GM12878 (cell line): ENCODE results near the gene CD300LG. TPM values are rescaled to one million over a fixed set of nuclear protein-coding genes. Genes with fewer than 3 reads are reported as not detected.

Experiments used
- ATAC-seq: fragments of 200-7000 bp; cut with Tn5 transposase; 3 replicates; pipeline ENCODE4 v1.9.1; 2020; ENCODE audit warnings: mild to moderate bottlenecking, moderate library complexity
- BruUV-seq: library from RNA; stranded (reverse); fragments of 400-500 nt; replicated peaks from 2 replicates; lab custom pipeline; 2021; lab: Mats Ljungman, UMichigan
- CTCF ChIA-PET: fragments of 300-600 bp; sonication (Branson Sonifier 250); formaldehyde crosslinking; extraction: SDS; loops from one replicate; lab custom pipeline; 2021; ENCODE audit warnings: inconsistent platforms; lab: Yijun Ruan, JAX
- POLR2A ChIA-PET: fragments of 350-600 bp; formaldehyde crosslinking; extraction: SDS; loops from one replicate; lab custom pipeline; 2021; ENCODE audit warnings: inconsistent platforms; lab: Charles Lee
- RAD21 ChIA-PET: fragments of 300-600 bp; sonication (Branson Sonifier 250); formaldehyde crosslinking; loops from one replicate; lab custom pipeline; 2023; ENCODE audit warnings: antibody characterized with exemption; ENCODE audit not compliant: unreplicated experiment; lab: Charles Lee
- SMC1A ChIA-PET: fragments of 300-600 bp; sonication (Branson Sonifier 250); formaldehyde crosslinking; loops from one replicate; lab custom pipeline; 2023; ENCODE audit not compliant: unreplicated experiment, uncharacterized antibody; lab: Charles Lee
- DNase-seq: peaks from one replicate; pipeline ENCODE4 v3.0.0-alpha.2; 2011; ENCODE audit warnings: low read depth, low spot score
- FAIRE-seq: peaks from 3 replicates; lab custom pipeline; 2011; peaks lifted over from hg19 to GRCh38; lab: Jason Lieb, UNC
- H2AFZ ChIP-seq: 2 replicates; pipeline ENCODE4 v1.6.0; 2011; ENCODE audit warnings: low read depth, low read length, control low read depth; ENCODE audit not compliant: control insufficient read depth
- H3K27ac ChIP-seq: 2 replicates; pipeline ENCODE4 v1.5.1; 2011; ENCODE audit warnings: control low read depth; ENCODE audit not compliant: control insufficient read depth, insufficient read depth
- H3K27me3 ChIP-seq, 2 experiments: replicated peaks in 1 of 2; 2 replicates each; pipeline versions ENCODE4 v1.6.0 to v1.6.1; 2011; ENCODE audit warnings: low read length in 1 of 2; ENCODE audit not compliant: control insufficient read depth in 2 of 2, insufficient read depth in 2 of 2
- H3K36me3 ChIP-seq, 2 experiments: 2 replicates each; pipeline ENCODE4 v1.5.1; 2011; ENCODE audit warnings: low read length in 1 of 2; ENCODE audit not compliant: control insufficient read depth in 2 of 2, insufficient read depth in 2 of 2
- H3K4me1 ChIP-seq: 2 replicates; pipeline ENCODE4 v1.6.1; 2011; ENCODE audit warnings: mild to moderate bottlenecking, low read length, moderate library complexity, mixed read lengths; ENCODE audit not compliant: control insufficient read depth, insufficient read depth
- H3K4me2 ChIP-seq: 2 replicates; pipeline ENCODE4 v1.6.0; 2011; ENCODE audit warnings: control low read depth; ENCODE audit not compliant: control insufficient read depth, insufficient read depth
- H3K4me3 ChIP-seq: fragments of 200-600 bp; sonication (generic); 2 replicates; pipeline ENCODE4 v1.5.1; 2016
- H3K79me2 ChIP-seq: 2 replicates; pipeline ENCODE4 v1.6.0; 2011; ENCODE audit warnings: low read length; ENCODE audit not compliant: control insufficient read depth, insufficient read depth
- H3K9ac ChIP-seq: 2 replicates; pipeline ENCODE4 v1.8.0; 2011; ENCODE audit warnings: low read length, control low read depth, mixed read lengths; ENCODE audit not compliant: control insufficient read depth, insufficient read depth
- H3K9me3 ChIP-seq: replicated peaks from 3 replicates; pipeline ENCODE4 v1.5.1; 2011; ENCODE audit warnings: mild to moderate bottlenecking, low read length; ENCODE audit not compliant: control insufficient read depth, insufficient read depth
- H4K20me1 ChIP-seq: 2 replicates; pipeline ENCODE4 v1.6.0; 2011; ENCODE audit not compliant: control insufficient read depth, insufficient read depth
- CBFB ChIP-seq: IDR thresholded peaks from 2 replicates; pipeline ENCODE4 v1.6.1; 2016; ENCODE audit warnings: antibody characterized with exemption, low read depth
- CHD2 ChIP-seq: IDR thresholded peaks from 2 replicates; pipeline ENCODE4 v1.6.1; 2011; ENCODE audit warnings: low read depth, low read length, improper control_type of control experiment, borderline replicate concordance
- CTCF ChIP-seq, 3 experiments: IDR thresholded peaks in 2 of 3; conservative IDR thresholded peaks in 1 of 3; 2 replicates each; pipeline ENCODE4 v1.5.1; 2011; ENCODE audit warnings: low read depth in 3 of 3, low read length in 3 of 3, mild to moderate bottlenecking in 3 of 3, control low read depth in 2 of 3, moderate library complexity in 2 of 3, inconsistent platforms in 1 of 3, mixed read lengths in 1 of 3; ENCODE audit not compliant: control insufficient read depth in 2 of 3, insufficient read depth in 1 of 3; ENCODE audit errors: extremely low read depth in 1 of 3
- NFIC ChIP-seq: IDR thresholded peaks from 2 replicates; pipeline ENCODE4 v1.6.1; 2012; ENCODE audit warnings: low read depth, mild to moderate bottlenecking, inconsistent platforms, low read length, moderate library complexity
- SMC3 ChIP-seq: IDR thresholded peaks from 2 replicates; pipeline ENCODE4 v1.6.1; 2011; ENCODE audit warnings: low read length, improper control_type of control experiment, borderline replicate concordance
- TCF12 ChIP-seq: IDR thresholded peaks from 2 replicates; pipeline ENCODE4 v1.6.1; 2011; ENCODE audit warnings: low read depth, mild to moderate bottlenecking, low read length
- YBX1 ChIP-seq: fragments of 450-650 bp; IDR thresholded peaks from 2 replicates; pipeline ENCODE4 v1.6.1; 2016; ENCODE audit warnings: antibody characterized with exemption
- ZNF274 ChIP-seq: IDR thresholded peaks from one replicate; pipeline ENCODE4 v1.8.0; 2011; ENCODE audit not compliant: insufficient read length, insufficient read depth
- WGBS: methylation state at CpG from one replicate; pipeline ENCODE4 v1.1.6; 2016; ENCODE audit warnings: low lambda C conversion rate; ENCODE audit not compliant: insufficient replicate concordance, insufficient coverage; ENCODE audit errors: missing lambda C conversion rate; 5-methylcytosine and 5-hydroxymethylcytosine counted together
- in situ Hi-C: fragments of 300-500 bp; cut with MboI; formaldehyde crosslinking; loops from 9 replicates; pipeline ENCODE4 v1.14.3; 2018; ENCODE audit warnings: mixed read lengths
- intact Hi-C: fragments of 100-400 bp; cut with micrococcal nuclease; formaldehyde crosslinking; loops from one replicate; pipeline ENCODE4 v1.14.2; 2022; ENCODE audit not compliant: unreplicated experiment
- polyA plus RNA-seq, 11 experiments: library from polyadenylated mRNA; depleted of rRNA in 4 of 11; unstranded in 6 of 11; stranded (reverse) in 5 of 11; fragments of >200 nt; fragmentation: Nextera tagmentation in 4 of 11; fragmentation: Illumina TruSeq in 1 of 11; extraction: Ambion mirVana in 4 of 11; extraction: Trizol in 1 of 11; gene quantifications; 1 replicate in 1 of 11; 2 replicates in 10 of 11; pipeline versions ENCODE4 v1.2.1 to v1.2.3, GENCODE V29; 2011 to 2016; ENCODE audit warnings: inconsistent platforms in 2 of 11, missing spikeins in 2 of 11, low read depth in 1 of 11
- total RNA-seq, 4 experiments: library from RNA; depleted of rRNA in 3 of 4; stranded (reverse); fragments of >200 nt in 3 of 4; fragmentation: Illumina TruSeq in 1 of 4; extraction: Trizol in 1 of 4; gene quantifications; 2 replicates each; pipeline versions ENCODE4 v1.2.1 to v1.2.3, GENCODE V29; 2013 to 2021

CD300LG gene
- total and polyA plus RNA-seq, 10 of the 15 experiments (the other 5 are each of a cell fraction or from before 2014, with no cell fraction given): not detected

- H2AFZ ChIP-seq: no peak overlapping the region
- H3K79me2 ChIP-seq: no peaks in the 10 kb centered on the region
- H4K20me1 ChIP-seq: no peaks in the 10 kb centered on the region
- no TSS peak for BruUV-seq
- intact Hi-C loops (no loop called here), in situ Hi-C loops (no loop called here)
- H3K9me3 ChIP-seq: no peaks in the 10 kb centered on the region
- H3K9ac ChIP-seq: no peak overlapping the region
- CTCF ChIA-PET: interaction anchor here (0.6 to 1.5 kb wide), 12 partner anchors 8 to 186 kb away, joined by 3 to 5 read pairs (median 4); no protein-coding TSS in a partner anchor
- no peaks in the 10 kb centered on the region for H3K36me3 ChIP-seq
- H3K27me3 ChIP-seq: no peaks in the 10 kb centered on the region
- WGBS: 46% methylated on average over 20 of the region's 20 CpGs
- POLR2A ChIA-PET: no interaction called here
- H3K4me1 ChIP-seq: no peaks in the 10 kb centered on the region
- no peak for DNase-seq
- RAD21 ChIA-PET: no interaction called here
- TF ChIP-seq CTCF (IDR thresholded peaks at IDR 0.05 in 2 of 3, conservative IDR thresholded peaks at IDR 0.05 in 1 of 3; ENCODE audit: control insufficient read depth in 2 of 3, extremely low read depth in 1 of 3, insufficient read depth in 1 of 3, low read depth in 3 of 3, low read length in 3 of 3): peak; percentile 55 to 83 (median 75)
- no peak for TF ChIP-seq CHD2
- no peak for TF ChIP-seq CBFB
- no peak for TF ChIP-seq YBX1
- TF ChIP-seq TCF12: peak; percentile 11; the same call in 1 of the 2 replicates
- TF ChIP-seq NFIC: no peak
- TF ChIP-seq ZNF274: no peak
- TF ChIP-seq SMC3: peak; percentile 9; the same call in 1 of the 2 replicates
- H3K4me3 ChIP-seq: no peak overlapping the region
- SMC1A ChIA-PET: interaction anchor here (1.0 to 1.2 kb wide), 2 partner anchors 9 to 10 kb away, joined by 3 read pairs; no protein-coding TSS in a partner anchor
- peak; percentile 74 for ATAC-seq
- H3K4me2 ChIP-seq: no peak overlapping the region
- FAIRE-seq: peak; percentile 13
- no peak overlapping the region for H3K27ac ChIP-seq
Measured at GRCh38 chr17:43880420-43880991, 33.5 kb downstream of the CD300LG start.
